Inflammatory macrophage (primary cell): ENCODE data around the gene PPP1R13L.

Source experiments
- DNase-seq, 2 donors: peaks; one replicate each; pipeline ENCODE4 v3.0.0-alpha.2; 2020 to 2022
- total RNA-seq, 18 experiments: gene quantifications; one replicate each; lab custom pipeline; 2026; ENCODE audit warnings: mixed read lengths in 6 of 18, inconsistent platforms in 2 of 18; lab: John Stamatoyannopoulos, UW

The PPP1R13L gene, protein sequence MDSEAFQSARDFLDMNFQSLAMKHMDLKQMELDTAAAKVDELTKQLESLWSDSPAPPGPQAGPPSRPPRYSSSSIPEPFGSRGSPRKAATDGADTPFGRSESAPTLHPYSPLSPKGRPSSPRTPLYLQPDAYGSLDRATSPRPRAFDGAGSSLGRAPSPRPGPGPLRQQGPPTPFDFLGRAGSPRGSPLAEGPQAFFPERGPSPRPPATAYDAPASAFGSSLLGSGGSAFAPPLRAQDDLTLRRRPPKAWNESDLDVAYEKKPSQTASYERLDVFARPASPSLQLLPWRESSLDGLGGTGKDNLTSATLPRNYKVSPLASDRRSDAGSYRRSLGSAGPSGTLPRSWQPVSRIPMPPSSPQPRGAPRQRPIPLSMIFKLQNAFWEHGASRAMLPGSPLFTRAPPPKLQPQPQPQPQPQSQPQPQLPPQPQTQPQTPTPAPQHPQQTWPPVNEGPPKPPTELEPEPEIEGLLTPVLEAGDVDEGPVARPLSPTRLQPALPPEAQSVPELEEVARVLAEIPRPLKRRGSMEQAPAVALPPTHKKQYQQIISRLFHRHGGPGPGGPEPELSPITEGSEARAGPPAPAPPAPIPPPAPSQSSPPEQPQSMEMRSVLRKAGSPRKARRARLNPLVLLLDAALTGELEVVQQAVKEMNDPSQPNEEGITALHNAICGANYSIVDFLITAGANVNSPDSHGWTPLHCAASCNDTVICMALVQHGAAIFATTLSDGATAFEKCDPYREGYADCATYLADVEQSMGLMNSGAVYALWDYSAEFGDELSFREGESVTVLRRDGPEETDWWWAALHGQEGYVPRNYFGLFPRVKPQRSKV
- total RNA-seq = 0.04 to 0.59 (median 0.24) reads per million in 18 experiments

DNA sequence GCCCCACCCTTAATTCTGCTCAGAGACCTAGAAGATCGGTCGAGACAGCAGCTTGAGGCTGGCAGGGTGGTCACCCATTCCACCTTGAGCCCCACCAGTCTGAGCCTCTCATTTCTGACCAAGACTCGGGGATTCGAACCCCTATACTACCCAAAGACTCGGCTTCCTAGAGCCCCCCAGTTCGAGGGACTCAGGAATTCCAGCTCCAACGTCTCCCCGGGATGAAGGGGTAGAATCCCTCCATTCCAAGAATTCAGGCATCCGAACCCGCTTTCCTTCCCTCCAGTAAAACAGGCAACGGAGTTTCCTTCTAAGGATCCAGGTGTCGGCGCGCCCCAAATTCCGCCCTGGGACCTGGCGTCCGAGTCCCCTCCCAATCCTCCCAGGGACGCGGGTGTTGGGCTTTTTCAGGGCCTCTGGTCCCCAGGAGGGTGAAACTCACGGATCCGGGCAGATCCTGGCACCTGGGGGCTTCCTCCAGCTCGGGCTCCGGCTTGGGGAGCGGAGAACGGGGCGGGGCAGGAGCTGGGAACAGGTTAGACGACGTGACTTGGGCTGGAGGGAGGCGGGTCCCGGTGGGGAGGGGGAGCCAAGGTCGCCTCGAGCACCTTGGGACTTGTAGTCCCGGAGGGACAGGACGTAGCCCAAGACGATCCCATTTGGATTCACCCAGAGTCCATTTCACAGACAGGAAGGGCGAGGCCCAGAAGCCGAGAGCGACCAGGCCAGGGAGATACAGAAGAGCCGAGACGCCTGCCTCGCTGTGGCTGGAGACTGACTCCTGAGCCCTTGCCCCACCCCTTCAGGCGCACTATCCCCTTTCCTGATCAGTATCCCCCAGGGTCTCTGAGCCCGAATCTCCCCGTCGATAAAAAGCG, at the start of gene PPP1R13L:
TSS of gene PPP1R13L (minus strand) at position 513 of the 878 bp plus-strand sequence. CDS start 6,751 bp downstream, outside the sequence.
- DNase-seq = peak in 1 of 2 donors; percentile 12

DNA sequence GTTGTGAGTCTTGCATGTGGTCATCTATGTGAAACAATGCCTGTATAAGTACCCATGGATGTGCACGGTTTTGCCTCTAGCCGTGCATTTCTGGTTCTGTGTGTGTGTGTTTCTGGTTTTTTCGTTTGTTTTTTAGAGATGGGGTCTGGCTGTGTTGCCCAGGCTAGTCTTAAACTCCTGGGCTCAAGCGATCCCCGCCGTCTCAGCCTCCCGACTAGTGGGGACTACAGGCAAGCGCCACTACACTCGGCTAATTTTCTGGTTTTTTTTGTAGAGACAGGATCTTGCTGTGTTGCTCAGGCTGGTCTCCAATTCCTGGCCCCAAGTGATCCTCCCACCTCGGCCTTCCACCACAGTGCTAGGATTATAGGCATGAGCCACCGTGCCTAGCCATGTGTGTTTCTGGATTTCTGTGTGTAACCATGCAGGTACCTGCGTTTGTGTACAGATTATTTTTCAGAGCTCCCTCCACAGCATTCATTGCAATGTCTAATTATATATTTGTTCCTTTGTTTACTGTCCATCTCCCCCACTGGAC, 47.0 kb upstream of the PPP1R13L start:
- DNase-seq = no peak

DNA sequence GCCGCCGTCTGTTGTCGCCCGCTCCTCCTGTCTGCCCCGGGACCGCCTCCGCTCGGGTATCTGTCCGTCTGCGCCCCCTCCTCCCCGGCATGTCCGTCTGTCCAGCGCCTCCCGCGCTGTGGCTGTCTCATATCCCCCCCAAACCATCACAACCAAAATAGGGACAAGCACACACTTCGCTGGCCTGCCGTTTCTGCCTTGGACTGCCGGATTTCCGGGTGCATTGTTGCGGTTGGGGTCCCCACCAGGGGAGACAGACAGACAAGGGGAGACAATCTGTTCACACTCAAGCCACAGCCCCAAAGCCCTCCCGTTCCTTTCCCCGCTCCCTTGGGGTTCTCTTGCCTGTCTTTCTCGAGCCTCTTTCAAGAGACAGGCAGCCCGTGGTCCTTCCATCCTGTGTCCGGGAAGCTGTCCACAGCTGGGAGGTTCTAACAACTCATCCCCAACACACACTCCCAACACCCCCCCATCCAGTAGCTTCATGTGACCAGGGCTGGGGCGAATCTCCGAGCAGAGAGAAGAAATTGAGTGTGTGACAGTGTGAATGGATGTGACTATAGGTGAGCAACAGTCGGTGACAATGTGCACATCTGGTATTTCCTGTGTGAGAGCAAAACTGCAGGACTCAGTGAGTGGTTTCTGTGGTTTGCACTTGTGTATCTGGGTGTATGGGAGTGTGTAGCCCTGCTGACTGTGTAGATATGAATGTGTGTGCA, 46.4 kb upstream of the PPP1R13L start:
- DNase-seq = no peak

DNA sequence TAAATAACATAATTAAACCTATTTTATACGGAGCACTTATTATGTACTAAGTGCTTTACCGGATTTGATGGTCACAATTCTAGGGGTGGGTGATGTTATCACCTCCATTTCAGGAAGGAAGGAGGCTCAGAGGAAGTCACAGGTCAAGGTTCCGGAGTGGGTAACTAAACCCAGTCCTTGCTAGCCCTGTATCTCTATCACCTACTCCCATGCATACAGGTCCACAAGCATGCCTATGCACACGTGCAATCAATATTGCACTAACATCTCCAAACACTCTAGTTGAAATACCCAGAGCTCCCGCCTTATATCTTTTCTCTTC, 45.1 kb upstream of the PPP1R13L start:
- no peak for DNase-seq

DNA sequence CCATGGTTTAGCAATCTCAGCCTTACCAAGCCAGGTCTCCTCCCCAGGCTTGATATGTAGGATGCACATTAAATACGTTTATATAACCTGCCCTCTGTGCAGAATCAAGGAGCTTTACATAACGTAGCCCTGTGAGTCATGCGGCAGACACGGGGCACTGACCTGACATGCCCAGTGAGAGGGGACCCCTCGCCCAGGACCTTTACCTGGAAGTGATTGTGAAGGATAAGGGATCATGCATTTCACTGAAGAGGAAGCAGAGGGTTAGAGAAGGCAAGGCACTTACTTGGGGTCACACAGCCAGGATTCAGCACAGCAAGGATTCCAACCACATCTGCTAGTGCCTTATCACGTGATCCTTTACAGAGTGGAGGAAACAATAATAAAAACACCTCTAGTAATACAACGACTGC, 44.0 kb upstream of the PPP1R13L start:
- DNase-seq = no peak

DNA sequence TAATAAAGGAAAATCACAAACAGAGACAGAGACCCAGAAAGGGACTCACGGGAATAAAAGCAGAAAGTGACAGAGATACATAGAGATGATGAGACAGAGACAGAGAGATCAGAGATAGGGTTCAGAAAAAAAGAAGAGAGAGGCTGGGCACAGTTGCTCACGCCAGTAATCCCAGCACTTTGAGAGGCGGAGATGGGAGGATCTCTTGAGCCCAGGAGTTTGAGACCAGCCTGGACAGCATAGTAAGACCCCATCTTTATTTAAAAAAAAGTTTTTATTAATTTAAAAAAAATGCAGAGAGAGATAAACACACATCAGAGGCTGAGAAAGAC, 43.5 kb upstream of the PPP1R13L start:
- no peak for DNase-seq

DNA sequence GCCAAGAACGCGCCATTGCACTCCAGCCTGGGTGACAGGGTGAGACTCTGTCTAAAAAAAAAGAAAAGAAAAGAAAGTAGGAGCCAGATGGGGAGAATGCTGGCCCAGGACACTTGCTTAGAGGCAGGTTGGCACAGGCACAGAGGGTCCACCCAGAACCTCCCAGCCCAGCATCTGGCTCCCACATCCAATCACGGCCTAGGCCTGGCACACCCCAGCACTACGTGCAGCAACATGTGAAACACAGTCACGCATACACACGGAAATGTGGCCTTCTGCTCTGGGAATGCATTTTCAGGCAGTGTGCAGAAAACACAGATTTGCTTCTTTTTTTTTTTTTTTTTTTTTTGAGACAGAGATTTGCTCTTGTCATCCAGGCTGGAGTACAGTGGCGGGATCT, 42.1 kb upstream of the PPP1R13L start:
- no peak for DNase-seq

DNA sequence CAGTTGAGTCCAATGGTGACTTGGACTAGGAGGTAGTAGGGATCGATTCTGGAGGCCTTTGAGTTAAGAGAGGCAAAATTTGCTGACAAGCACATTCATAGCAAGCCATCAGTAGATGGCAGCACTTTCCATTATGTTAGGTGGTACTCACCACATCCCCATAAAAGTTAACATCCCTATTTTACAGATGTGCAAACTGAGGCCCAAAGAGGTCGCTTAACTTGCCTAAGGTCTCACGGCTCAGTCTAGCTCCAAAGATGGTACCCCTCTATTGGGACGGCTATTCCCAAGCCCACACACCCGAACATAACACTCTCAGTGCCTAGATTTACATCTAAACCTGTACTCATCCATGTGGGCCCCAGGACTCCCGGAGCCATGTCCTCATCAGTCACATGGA, 41.4 kb upstream of the PPP1R13L start:
- DNase-seq = peak in 1 of 2 donors; percentile 41

DNA sequence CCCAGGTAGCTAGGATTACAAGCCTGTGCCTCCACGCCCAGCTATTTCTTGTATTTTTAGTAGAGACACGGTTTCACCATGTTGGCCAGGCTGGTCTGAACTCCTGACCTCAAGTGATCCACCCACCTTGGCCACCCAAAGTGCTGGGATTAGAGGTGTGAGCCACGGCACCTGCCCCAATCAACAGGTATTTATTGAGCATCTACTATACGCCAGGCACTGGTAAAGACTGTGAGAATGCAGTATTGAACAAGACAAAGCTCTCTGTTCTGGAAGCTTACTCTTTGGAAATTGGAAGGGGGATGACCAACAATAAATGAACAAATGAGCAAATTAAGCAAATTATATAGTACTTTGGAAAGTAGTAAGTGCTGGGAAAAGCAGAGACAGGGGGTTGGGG, 40.3 kb upstream of the PPP1R13L start:
- no peak for DNase-seq

DNA sequence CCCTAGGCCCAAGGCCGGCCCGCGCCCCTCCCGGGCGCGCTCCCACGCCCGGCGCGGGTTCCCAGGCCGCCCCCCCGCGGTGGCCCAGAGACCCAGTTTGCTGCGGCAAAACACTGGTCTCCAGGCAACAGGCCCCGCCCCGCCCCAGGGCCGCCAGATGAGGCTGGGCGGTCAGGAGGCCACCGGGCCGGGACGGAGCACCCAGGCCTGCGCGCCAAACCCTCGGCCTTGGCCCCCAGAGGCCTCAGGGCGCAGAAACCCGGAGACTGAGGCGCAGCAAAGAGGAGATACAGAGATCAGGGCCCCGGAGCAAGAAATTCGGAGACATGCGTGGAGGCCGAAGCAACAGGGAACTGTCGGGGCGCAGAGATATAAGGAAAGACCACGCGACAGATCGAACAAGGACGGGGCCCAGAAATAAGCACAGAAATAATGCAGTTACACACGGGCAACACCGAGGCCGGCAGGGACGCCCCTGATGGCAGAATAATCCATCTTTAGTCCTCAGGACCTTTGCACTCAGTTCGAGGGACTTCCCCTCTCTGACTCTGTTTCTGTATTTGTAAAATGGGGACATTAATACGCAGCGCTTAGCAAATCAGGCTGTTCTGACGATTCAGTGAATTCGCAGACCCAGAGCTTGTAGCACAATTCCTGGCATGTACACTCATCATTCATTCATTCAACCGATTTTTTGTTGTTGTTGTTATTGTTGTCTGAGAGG, 39.6 kb upstream of the PPP1R13L start:
- DNase-seq = peak; percentile 76 to 81

DNA sequence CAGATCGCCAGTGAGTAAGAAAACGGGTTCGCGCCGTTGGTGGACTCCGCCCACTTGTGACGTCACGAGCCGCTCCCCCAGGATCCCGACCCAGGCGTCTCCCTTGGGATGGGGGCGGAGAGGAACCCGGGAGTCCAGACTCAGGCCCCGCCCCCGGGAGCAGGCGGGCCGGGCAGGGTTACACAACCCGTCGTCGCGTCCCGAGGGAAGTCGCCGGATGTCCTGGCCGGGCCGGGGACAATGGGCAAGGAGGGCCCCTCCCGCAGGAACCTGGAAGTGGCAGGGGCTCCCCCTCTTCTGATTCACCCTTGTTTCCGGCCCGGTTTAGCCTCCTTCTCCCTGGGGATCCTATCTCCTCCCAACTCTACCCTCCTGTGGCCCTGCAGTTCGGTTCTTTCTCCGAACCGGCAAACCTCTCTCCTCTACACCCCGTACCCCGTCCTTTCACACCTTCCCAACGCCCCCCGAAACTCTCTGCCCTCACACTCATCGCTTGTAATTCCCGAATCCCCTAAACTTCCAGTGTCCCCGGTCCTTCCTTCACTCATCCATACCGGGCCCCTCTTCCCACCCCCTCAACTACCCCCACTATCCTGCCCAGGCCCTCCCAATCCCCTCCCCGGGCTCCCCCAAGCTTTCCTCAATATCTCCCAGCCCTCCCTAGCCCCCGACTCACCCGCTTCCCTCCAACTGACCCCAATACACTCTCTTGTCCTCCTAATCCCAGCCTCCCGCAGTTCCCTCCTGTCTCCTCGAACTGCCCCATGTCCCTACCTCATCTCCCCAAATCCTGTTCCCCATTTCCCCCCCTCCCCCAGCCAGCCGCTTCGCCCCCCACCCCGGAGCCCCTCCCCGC, 38.8 kb upstream of the PPP1R13L start:
- peak; percentile 84 to 92 for DNase-seq

DNA sequence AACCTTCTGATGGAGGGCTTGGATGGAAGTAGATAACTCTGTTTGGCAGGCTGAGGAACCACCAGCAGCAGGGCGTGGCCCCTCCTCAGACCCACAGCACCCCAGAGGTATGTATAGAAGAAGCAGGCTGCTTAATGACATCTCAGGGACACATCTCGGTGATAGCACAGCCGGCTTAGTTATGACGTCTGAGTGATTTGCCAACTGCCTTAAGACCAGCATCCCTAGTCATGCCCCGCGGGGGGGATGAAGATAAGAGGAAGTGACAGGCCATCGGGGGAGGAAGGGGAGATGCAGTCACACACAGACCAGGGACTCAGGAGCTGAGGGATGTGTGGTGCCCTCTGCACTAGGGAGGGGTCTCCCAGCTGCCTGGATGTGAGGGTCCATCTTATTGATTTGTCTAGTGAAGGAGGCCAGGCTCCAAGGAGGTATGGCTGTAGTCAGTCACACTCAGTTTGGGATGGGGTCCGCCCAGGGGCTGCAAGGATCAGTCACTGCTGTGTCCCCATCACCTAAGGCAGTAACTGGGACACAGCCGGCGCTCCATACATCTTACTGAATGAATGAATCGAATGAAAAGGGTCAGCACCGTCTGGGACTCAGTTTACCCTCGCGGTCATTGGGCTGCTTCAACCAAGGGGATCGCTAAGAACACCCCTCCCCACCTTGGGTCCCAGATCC, 38.1 kb upstream of the PPP1R13L start:
- DNase-seq = peak; percentile 88 to 92

DNA sequence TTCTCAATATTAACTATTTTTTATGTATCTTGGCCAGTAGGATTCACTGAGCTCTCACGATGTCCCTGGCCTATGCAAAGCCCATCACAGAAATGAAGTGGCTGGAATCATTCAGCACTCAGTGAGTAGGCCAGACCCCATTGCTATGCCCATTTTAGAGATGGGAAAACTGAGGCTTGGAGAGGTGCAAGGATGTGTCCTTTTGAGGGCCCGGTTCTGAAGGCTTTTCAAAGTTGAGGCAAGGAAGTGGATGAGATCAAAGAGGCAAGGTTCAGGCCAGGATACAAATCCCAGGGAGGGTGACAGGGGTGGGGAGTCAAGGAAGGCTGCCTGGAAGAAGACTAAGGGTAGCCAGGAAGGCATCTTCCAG, 37.5 kb upstream of the PPP1R13L start:
- no peak for DNase-seq

DNA sequence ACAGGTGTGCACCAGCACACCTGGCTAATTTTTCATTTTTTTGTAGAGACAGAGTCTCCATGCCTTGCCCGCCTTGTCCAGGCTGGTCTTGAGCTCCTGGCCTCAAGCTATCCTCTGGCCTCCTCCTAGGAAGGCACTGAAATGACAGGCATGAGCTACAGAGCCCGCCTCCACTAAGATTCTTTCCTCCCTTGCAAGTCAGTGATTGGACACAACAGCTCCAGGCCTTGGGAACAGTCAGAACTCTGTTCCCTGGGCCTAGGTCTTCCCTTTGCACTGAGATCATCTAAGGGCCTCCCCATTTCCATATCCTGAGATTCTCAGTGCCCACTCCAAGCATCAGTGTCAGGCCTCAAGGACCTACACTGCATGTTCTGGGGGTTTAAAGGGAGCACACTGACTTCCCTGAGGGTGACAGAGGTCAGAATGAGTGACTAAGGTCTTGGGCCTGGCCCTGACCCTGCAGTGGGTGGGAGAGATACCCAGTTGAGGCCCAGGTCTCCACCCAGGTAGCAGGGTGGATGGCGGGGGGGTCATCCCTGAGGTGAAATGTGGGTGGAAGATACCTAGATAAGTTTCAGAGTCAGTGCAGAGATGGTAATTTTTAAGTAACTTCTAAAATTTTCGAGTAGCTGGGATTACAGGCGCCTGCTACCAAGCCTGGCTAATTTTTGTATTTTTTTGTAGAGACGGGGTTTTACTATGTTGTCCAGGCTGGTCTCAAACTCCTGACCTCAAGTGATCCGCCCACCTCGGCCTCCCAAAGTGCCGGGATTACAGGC, 36.2 kb upstream of the PPP1R13L start:
- DNase-seq = no peak

DNA sequence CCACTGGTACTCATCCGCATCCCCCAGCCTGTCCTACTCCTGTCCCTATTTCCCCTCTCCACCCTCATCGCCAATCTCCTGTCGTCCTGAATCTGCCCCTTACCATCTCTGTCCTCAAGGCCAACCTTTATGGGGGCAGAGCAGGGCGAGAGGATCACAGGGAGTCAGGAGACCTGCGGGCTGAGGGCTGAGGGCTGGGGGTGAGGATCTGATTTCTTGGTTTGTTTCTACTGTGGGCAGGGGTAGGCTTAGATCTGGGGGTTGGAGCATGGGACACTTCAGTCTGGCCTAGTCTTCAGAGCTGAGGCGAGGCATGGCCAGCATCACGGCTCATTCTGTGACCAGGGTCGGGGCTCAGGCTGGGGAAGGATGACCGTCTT, 35.4 kb upstream of the PPP1R13L start:
- DNase-seq = no peak

DNA sequence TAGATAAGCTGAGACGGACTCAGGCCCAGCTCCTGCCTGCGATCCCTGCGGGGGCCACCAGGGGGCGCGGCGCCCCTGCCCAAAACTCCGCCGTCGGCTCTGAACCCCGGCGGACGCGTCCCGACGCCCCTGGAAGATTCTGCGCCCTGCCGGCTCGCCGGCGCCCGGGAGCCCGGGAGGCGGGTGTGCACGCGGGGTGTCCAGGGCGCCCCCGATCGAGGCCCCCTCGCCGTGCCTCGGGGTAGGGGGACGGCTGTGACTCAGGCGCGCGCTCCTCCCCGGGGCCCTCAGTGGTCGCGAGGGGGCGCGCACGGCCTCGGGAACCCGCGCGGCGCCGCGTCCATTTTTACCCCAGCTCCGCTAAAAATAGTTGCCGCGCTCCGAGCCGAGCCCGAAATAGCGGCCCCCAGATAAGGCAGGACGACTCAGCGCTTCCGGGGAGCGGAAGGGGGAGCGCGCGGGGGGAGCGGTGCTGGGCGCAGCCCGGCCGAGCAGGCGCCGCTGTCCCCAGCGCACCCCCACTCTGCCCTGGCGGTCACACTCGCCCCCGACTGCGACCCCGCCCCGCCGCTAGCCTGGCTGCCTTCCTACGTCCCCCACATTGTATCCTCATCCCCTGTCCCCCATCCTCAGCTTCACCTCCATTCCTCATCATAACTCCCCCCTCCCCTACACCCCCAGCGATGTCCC, 34.8 kb upstream of the PPP1R13L start:
- peak; percentile 74 to 76 for DNase-seq

DNA sequence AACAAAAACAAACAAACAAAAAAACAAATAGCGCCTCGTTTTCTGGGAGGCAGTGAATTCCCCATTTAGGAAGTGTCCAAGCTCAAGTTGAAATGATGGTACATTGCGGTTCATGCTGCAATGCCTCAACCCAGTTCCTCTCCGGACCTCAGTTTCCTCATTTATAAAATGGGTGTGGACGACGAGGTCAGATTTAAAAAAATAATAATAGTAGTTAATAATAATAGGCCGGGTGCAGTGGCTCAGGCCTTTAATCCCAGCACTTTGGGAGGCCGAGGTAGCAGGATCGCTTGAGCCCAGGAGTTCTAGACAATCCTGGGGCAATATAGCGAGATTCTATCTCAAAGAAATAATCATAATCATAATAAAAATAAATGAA, 34.3 kb upstream of the PPP1R13L start:
- peak; percentile 82 to 84 for DNase-seq

DNA sequence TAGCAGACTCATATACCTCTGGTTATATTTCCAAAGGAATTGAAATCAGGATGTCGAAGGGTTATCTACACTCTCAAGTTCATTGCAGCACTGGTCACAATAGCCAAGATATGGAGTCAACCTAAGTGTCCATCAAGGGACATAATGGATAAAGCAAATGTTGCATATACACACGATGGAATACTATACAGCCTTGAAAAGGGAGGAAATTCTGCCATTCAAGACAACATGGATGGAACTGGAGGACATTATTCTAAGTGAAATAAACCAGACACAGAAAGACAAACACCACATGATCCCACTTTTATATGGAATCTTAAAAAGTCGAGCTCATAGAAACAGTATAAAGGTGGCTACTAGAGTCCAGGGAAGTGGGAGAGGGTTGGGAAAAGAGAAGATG, 32.5 kb upstream of the PPP1R13L start:
- no peak for DNase-seq
